K562 treated with DMSO at 1 percent for 24 hours (cell line): ENCODE results near the gene CAMSAP3. TPM values are rescaled to one million over a fixed set of nuclear protein-coding genes. Genes with fewer than 3 reads are reported as not detected.

Experiments
- total RNA-seq: library from RNA; unstranded; fragments of 300-600 nt; gene quantifications from 2 replicates; pipeline ENCODE4 v1.2.3, GENCODE V29; 2022; ENCODE audit warnings: low read depth; ENCODE audit not compliant: insufficient read depth

Gene CAMSAP3
- total RNA-seq = 3.4 and 3.8 TPM in 2 replicates

GRCh38 chr19:7595466-7596133, at the start of gene CAMSAP3:
CAMSAP3 (plus strand) TSS chr19:7595863; CDS start chr19:7596003, 140 bp downstream.

GRCh38 chr19:7629347-7630054, 33.8 kb downstream of the CAMSAP3 start, which contains the start of the genes PET100 and XAB2:
PET100 (plus strand) TSS chr19:7629793; CDS start chr19:7629834, 41 bp downstream.
XAB2 (minus strand) TSS chr19:7629545; CDS start chr19:7629527, 18 bp downstream.

GRCh38 chr19:7633698-7634097, 38.0 kb downstream of the CAMSAP3 start, which contains the start of gene PCP2:
PCP2 (minus strand) TSS chr19:7633719; CDS start chr19:7633457, 262 bp downstream.

GRCh38 chr19:7636691-7637373, 41.2 kb downstream of the CAMSAP3 start, which contains the start of gene STXBP2:
STXBP2 (plus strand) TSS chr19:7637110; CDS start chr19:7637150, 40 bp downstream.

Other genes with a start within 250 kb of the CAMSAP3 start
- 41.8 and 42.7 TPM in 2 replicates for gene ARHGEF18, start 246.9 kb upstream of the CAMSAP3 start, total RNA-seq
- 8.6 and 12.1 TPM in 2 replicates for gene PEX11G, start 106.8 kb upstream of the CAMSAP3 start, total RNA-seq
- gene ZNF358, start 79.8 kb upstream of the CAMSAP3 start, total RNA-seq = 46.9 and 54.4 TPM in 2 replicates
- gene MCOLN1, start 73.2 kb upstream of the CAMSAP3 start, total RNA-seq = 28.1 and 29.2 TPM in 2 replicates
- gene PNPLA6, start 60.1 kb upstream of the CAMSAP3 start, total RNA-seq = 101 and 108 TPM in 2 replicates
- gene XAB2, start 33.7 kb downstream of the CAMSAP3 start, total RNA-seq = 108 and 119 TPM in 2 replicates
- gene PET100, start 33.9 kb downstream of the CAMSAP3 start, total RNA-seq = 33.2 and 56.3 TPM in 2 replicates
- 2.6 and 6.6 TPM in 2 replicates for gene PCP2, start 37.9 kb downstream of the CAMSAP3 start, total RNA-seq
- gene STXBP2, start 41.2 kb downstream of the CAMSAP3 start, total RNA-seq = 209 and 241 TPM in 2 replicates
- gene RETN, start 73.2 kb downstream of the CAMSAP3 start, total RNA-seq = not detected in 2 replicates
- gene MCEMP1, start 81.2 kb downstream of the CAMSAP3 start, total RNA-seq = 1.3 and 1.4 TPM in 2 replicates
- 175 and 188 TPM in 2 replicates for gene TRAPPC5, start 85.0 kb downstream of the CAMSAP3 start, total RNA-seq
- gene FCER2, start 106.3 kb downstream of the CAMSAP3 start, total RNA-seq = 0.70 and 0.95 TPM in 2 replicates
- not detected in 2 replicates for gene CLEC4G, start 136.2 kb downstream of the CAMSAP3 start, total RNA-seq
- not detected in 2 replicates for gene CD209, start 151.7 kb downstream of the CAMSAP3 start, total RNA-seq
- 0.54 TPM in 1 of 2 replicates, not detected in the other for gene CLEC4M, start 167.4 kb downstream of the CAMSAP3 start, total RNA-seq
- gene EVI5L, start 234.4 kb downstream of the CAMSAP3 start, total RNA-seq = 16.1 and 19.9 TPM in 2 replicates